IMR-90 (cell line): ENCODE results near the gene DKK2. TPM values are rescaled to one million over a fixed set of nuclear protein-coding genes. Genes with fewer than 3 reads are reported as not detected.
A peak's percentile ranks its signal among the peaks of the same experiment; 100 is the strongest.

ENCODE experiments used
- ATAC-seq: fragments of 200-7000 bp; cut with Tn5 transposase; 2 replicates; pipeline ENCODE4 v1.9.1; 2020; ENCODE audit warnings: low read depth, mild to moderate bottlenecking, moderate library complexity
- BruUV-seq: library from RNA; stranded (reverse); fragments of 400-500 nt; replicated peaks from 2 replicates; lab custom pipeline; 2021; lab: Mats Ljungman, UMichigan
- CTCF ChIA-PET: fragments of 300-600 bp; formaldehyde crosslinking; extraction: SDS; loops from one replicate; lab custom pipeline; 2021; ENCODE audit warnings: antibody characterized with exemption; lab: Yijun Ruan, JAX
- POLR2A ChIA-PET: fragments of 300-600 bp; sonication (Branson Sonifier 250); formaldehyde crosslinking; loops from one replicate; lab custom pipeline; 2022; ENCODE audit warnings: antibody characterized with exemption; ENCODE audit not compliant: unreplicated experiment; lab: Charles Lee
- DNase-seq: peaks from one replicate; pipeline ENCODE4 v3.0.0; 2013
- H2AFZ ChIP-seq: replicated peaks from 2 replicates; pipeline ENCODE3; 2013; ENCODE audit warnings: low read length, mild to moderate bottlenecking; ENCODE audit not compliant: poor library complexity
- H2AK5ac ChIP-seq: 2 replicates; pipeline ENCODE4 v1.6.1; 2013; ENCODE audit warnings: low read depth, low read length, inconsistent platforms
- H2AK9ac ChIP-seq: replicated peaks from 2 replicates; pipeline ENCODE3; 2013; ENCODE audit warnings: mild to moderate bottlenecking, low read depth, low read length, moderate library complexity; ENCODE audit not compliant: poor library complexity
- H2BK120ac ChIP-seq: 2 replicates; pipeline ENCODE4 v1.6.1; 2013; ENCODE audit warnings: low read depth, low read length, inconsistent platforms
- H2BK15ac ChIP-seq: 3 replicates; pipeline ENCODE4 v1.6.1; 2013; ENCODE audit warnings: low read depth, low read length, inconsistent platforms
- H2BK20ac ChIP-seq: 2 replicates; pipeline ENCODE4 v1.6.1; 2013; ENCODE audit warnings: low read depth, mild to moderate bottlenecking, inconsistent platforms, low read length, moderate library complexity
- H2BK5ac ChIP-seq: 2 replicates; pipeline ENCODE4 v1.6.1; 2013; ENCODE audit warnings: mild to moderate bottlenecking, low read depth, low read length, inconsistent platforms; ENCODE audit not compliant: poor library complexity, severe bottlenecking
- H3K14ac ChIP-seq: replicated peaks from 2 replicates; pipeline ENCODE4 v1.6.1; 2013; ENCODE audit warnings: low read depth, low read length, inconsistent platforms
- H3K18ac ChIP-seq: 2 replicates; pipeline ENCODE4 v1.6.1; 2013; ENCODE audit warnings: low read depth, low read length, control low read depth
- H3K23ac ChIP-seq: 2 replicates; pipeline ENCODE4 v1.6.1; 2013; ENCODE audit warnings: low read depth, low read length, inconsistent platforms
- H3K27ac ChIP-seq: 2 replicates; pipeline ENCODE4 v1.5.1; 2013; ENCODE audit warnings: mild to moderate bottlenecking, control low read depth, low read length; ENCODE audit not compliant: insufficient read depth
- H3K27me3 ChIP-seq: 2 replicates; pipeline ENCODE4 v1.6.1; 2013; ENCODE audit warnings: low read length; ENCODE audit not compliant: control insufficient read depth, insufficient read depth
- H3K36me3 ChIP-seq: 2 replicates; pipeline ENCODE4 v1.6.1; 2013; ENCODE audit warnings: low read length, mixed read lengths; ENCODE audit not compliant: control insufficient read depth, insufficient read depth
- H3K4ac ChIP-seq: 2 replicates; pipeline ENCODE4 v1.6.1; 2013; ENCODE audit warnings: low read depth, low read length, inconsistent platforms
- H3K4me1 ChIP-seq: 2 replicates; pipeline ENCODE4 v1.6.1; 2013; ENCODE audit warnings: low read length, mixed read lengths; ENCODE audit not compliant: control insufficient read depth, insufficient read depth
- H3K4me2 ChIP-seq: 2 replicates; pipeline ENCODE4 v1.6.1; 2013; ENCODE audit warnings: low read depth, mild to moderate bottlenecking, control low read depth, low read length, moderate library complexity
- H3K4me3 ChIP-seq: 2 replicates; pipeline ENCODE4 v1.5.1; 2013; ENCODE audit warnings: low read depth, mild to moderate bottlenecking, control low read depth, low read length, moderate library complexity; ENCODE audit not compliant: insufficient read depth
- H3K56ac ChIP-seq: 2 replicates; pipeline ENCODE4 v1.6.1; 2013; ENCODE audit warnings: low read length, inconsistent platforms; ENCODE audit not compliant: insufficient read depth; ENCODE audit errors: extremely low read depth
- H3K79me1 ChIP-seq, 2 experiments: 2 replicates each; pipeline ENCODE4 v1.6.1; 2013; ENCODE audit warnings: low read length in 2 of 2, inconsistent platforms in 1 of 2, low read depth in 1 of 2
- H3K9ac ChIP-seq: 2 replicates; pipeline ENCODE4 v1.6.1; 2013; ENCODE audit warnings: low read depth, low read length, control low read depth
- H3K9me1 ChIP-seq: 2 replicates; pipeline ENCODE4 v1.6.1; 2013; ENCODE audit warnings: low read length, inconsistent platforms; ENCODE audit not compliant: insufficient read depth
- H3K9me3 ChIP-seq: 2 replicates; pipeline ENCODE4 v1.6.1; 2013; ENCODE audit warnings: low read length; ENCODE audit not compliant: control insufficient read depth, insufficient read depth
- H4K20me1 ChIP-seq: 2 replicates; pipeline ENCODE4 v1.6.1; 2013; ENCODE audit warnings: low read length, inconsistent platforms; ENCODE audit not compliant: insufficient read depth
- H4K5ac ChIP-seq: 2 replicates; pipeline ENCODE4 v1.6.1; 2013; ENCODE audit warnings: mild to moderate bottlenecking, low read depth, low read length, control low read depth
- H4K8ac ChIP-seq, 2 experiments: 2 replicates each; pipeline ENCODE4 v1.6.1; 2013; ENCODE audit warnings: low read depth in 2 of 2, low read length in 2 of 2, control low read depth in 1 of 2, inconsistent platforms in 1 of 2
- H4K91ac ChIP-seq: 2 replicates; pipeline ENCODE4 v1.6.1; 2013; ENCODE audit warnings: low read depth, low read length, inconsistent platforms; ENCODE audit not compliant: insufficient read depth
- CEBPB ChIP-seq: IDR thresholded peaks from 2 replicates; pipeline ENCODE4 v1.6.1; 2012; ENCODE audit warnings: low read depth, low read length, improper control_type of control experiment
- WGBS, 2 experiments: methylation state at CpG; one replicate each; pipeline versions ENCODE4 v1.1.5 to v1.1.7; 2013; ENCODE audit warnings: missing lambda C conversion rate in 2 of 2; ENCODE audit not compliant: insufficient read length in 1 of 2; ENCODE audit errors: extremely low coverage in 2 of 2; 5-methylcytosine and 5-hydroxymethylcytosine counted together
- dilution Hi-C: fragments of 300-500 bp; cut with HindIII; formaldehyde crosslinking; loops from one replicate; pipeline ENCODE4 v1.14.3; 2018; ENCODE audit warnings: low sequenced_read_pairs; ENCODE audit not compliant: unreplicated experiment
- in situ Hi-C: fragments of 300-500 bp; cut with MboI; formaldehyde crosslinking; loops from 3 replicates; pipeline ENCODE4 v1.14.3; 2019; ENCODE audit warnings: low sequenced_read_pairs, inconsistent platforms, mixed read lengths
- intact Hi-C: fragments of 100-400 bp; cut with micrococcal nuclease; formaldehyde crosslinking; loops from 2 replicates; pipeline ENCODE4 v1.10.0; 2022
- polyA plus RNA-seq, 3 experiments: library from polyadenylated mRNA; depleted of rRNA; stranded (reverse); fragments of >200 nt; gene quantifications; 2 replicates each; pipeline ENCODE4 v1.2.3, GENCODE V29; 2012; ENCODE audit warnings: low replicate concordance in 1 of 3
- total RNA-seq: library from RNA; depleted of rRNA; stranded (reverse); fragments of >200 nt; gene quantifications from 2 replicates; pipeline ENCODE4 v1.2.3, GENCODE V29; 2012
- TF ChIP-seq, protein P1 (sequence below): conservative IDR thresholded peaks from 2 replicates; pipeline ENCODE4 v1.5.1; 2012; ENCODE audit warnings: mild to moderate bottlenecking, low read depth, low read length, improper control_type of control experiment

DKK2 gene
- total and polyA plus RNA-seq, 2 of the 4 experiments (the other 2 are of a cell fraction), result 0.39 to 0.72 TPM

DNA sequence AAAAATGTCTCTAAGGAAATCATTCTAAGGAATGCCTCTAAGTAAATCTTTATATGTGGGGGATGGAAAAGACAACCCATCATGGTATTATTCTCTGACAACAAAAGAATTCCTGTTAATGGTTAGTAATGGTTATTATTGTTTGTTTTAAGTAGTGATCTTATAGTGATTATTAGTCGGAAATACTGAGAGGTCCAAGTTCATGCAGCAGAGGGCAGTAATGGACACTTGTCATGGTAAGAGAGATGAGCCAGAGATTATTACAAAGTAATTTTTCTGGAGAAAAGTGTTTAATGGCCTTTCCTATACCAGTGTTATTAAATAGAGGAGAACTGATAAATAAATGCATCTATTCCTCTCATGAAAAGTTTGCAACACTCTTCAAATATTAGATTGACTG is 8.1 kb upstream of the DKK2 start:
- Histone ChIP-seq H2AK5ac (no peak overlapping the region), H3K4me3 (no peak overlapping the region), H3K4me1 (no peaks in the 10 kb centered on the region), H2BK20ac (no peak overlapping the region), H3K79me1 (no peaks in the 10 kb centered on the region), H4K5ac (no peak overlapping the region), H3K9me3 (no peaks in the 10 kb centered on the region), H3K9ac (no peak overlapping the region), H3K56ac (no peak overlapping the region), H2AK9ac (no peak overlapping the region), H3K4ac (no peak overlapping the region), H3K27ac (no peak overlapping the region), H3K27me3 (no peaks in the 10 kb centered on the region), H2BK120ac (no peak overlapping the region), H4K8ac (no peak overlapping the region), H4K20me1 (no peaks in the 10 kb centered on the region), H2AFZ (no peak overlapping the region), H3K14ac (no peak overlapping the region), H4K91ac (no peak overlapping the region), H2BK5ac (no peak overlapping the region), H3K23ac (no peak overlapping the region), H3K36me3 (no peaks in the 10 kb centered on the region), H3K18ac (no peak overlapping the region), H2BK15ac (no peak overlapping the region), H3K4me2 (no peak overlapping the region), H3K9me1 (no peaks in the 10 kb centered on the region)
- ATAC-seq (no peak), DNase-seq (no peak)
- ChIA-PET POLR2A (interaction anchor here (0.6 kb wide), 1 partner anchor 693 kb away, joined by 5 read pairs; no protein-coding TSS in a partner anchor), CTCF (no interaction called here)
- dilution Hi-C loops, result no loop called here
- intact Hi-C loops, result no loop called here
- no CpG with 5 or more reads among the region's 1 CpG for WGBS, 2 experiments
- no TSS peak for BruUV-seq
- in situ Hi-C loops, result loop anchor here (25.0 kb wide), 1 partner anchor 618 kb away; no protein-coding TSS in a partner anchor
- no peak for TF ChIP-seq CEBPB
- TF ChIP-seq, protein P1, sequence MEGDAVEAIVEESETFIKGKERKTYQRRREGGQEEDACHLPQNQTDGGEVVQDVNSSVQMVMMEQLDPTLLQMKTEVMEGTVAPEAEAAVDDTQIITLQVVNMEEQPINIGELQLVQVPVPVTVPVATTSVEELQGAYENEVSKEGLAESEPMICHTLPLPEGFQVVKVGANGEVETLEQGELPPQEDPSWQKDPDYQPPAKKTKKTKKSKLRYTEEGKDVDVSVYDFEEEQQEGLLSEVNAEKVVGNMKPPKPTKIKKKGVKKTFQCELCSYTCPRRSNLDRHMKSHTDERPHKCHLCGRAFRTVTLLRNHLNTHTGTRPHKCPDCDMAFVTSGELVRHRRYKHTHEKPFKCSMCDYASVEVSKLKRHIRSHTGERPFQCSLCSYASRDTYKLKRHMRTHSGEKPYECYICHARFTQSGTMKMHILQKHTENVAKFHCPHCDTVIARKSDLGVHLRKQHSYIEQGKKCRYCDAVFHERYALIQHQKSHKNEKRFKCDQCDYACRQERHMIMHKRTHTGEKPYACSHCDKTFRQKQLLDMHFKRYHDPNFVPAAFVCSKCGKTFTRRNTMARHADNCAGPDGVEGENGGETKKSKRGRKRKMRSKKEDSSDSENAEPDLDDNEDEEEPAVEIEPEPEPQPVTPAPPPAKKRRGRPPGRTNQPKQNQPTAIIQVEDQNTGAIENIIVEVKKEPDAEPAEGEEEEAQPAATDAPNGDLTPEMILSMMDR, result 0 out of 2 replicates have a peak, but pooled peaks have one; percentile 16
